ENCODE measurements around the gene DLG1. TPM values are rescaled to one million over a fixed set of nuclear protein-coding genes. Genes with fewer than 3 reads are reported as not detected.

DLG1 gene
- total and polyA plus RNA-seq, 12 donors: 14.1 to 74.6 (median 58.4) TPM

GRCh38 chr3:197189623-197190022 is 108.8 kb downstream of the DLG1 start:
- Histone ChIP-seq H3K36me3 (replicated peaks in 1 of 2) (no peaks in the 10 kb centered on the region), H3K4me1 (replicated peaks in 1 of 2) (peaks cover 0 to 9% of the 10 kb centered on the region in 2 donors), H3K27me3 (no peaks in the 10 kb centered on the region), H3K9me3 (replicated peaks in 1 of 3) (no peaks in the 10 kb centered on the region), H3K4me3 (no peak overlapping the region), H3K27ac (no peak overlapping the region)
- 55 to 70% (median 57%) methylated on average over 3 of the region's 3 CpGs for WGBS, 4 donors
- TF ChIP-seq CTCF (IDR thresholded peaks at IDR 0.05) (no peak), POLR2A (IDR thresholded peaks at IDR 0.05) (no peak)
- intact Hi-C loops (cut with DNase I): loop anchor here (10.0 kb wide), 1 partner anchor 185 kb away; no protein-coding TSS in a partner anchor
- no peak for DNase-seq

DNA sequence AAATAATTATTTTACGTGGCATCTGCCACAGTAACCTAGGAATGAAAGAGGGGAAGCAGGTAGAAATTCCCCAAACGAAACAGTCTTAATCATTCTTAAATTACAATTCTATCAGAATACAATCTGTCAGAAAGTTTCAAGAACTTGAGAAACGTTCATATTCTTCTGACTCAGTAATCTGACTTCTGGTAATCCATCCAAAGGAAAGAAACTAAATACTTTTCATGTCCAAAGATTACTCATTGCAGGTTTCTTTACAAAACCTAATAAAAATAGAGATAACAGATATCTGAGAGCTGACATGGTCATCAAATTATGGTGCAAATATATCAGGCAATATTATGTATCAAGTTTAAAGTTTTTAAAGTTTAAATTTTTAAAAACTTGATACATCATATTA is 109.4 kb downstream of the DLG1 start:
- H3K27ac ChIP-seq: no peak overlapping the region
- H3K4me3 ChIP-seq: no peak overlapping the region
- H3K36me3 ChIP-seq (replicated peaks in 1 of 2): no peaks in the 10 kb centered on the region
- DNase-seq: no peak
- intact Hi-C loops (cut with DNase I): loop anchor here (10.0 kb wide), 1 partner anchor 184 kb away; no protein-coding TSS in a partner anchor
- peaks cover 0 to 9% of the 10 kb centered on the region in 2 donors for H3K4me1 ChIP-seq (replicated peaks in 1 of 2)
- H3K9me3 ChIP-seq (replicated peaks in 1 of 3): no peaks in the 10 kb centered on the region
- no peaks in the 10 kb centered on the region for H3K27me3 ChIP-seq
- TF ChIP-seq POLR2A (IDR thresholded peaks at IDR 0.05) (no peak), CTCF (IDR thresholded peaks at IDR 0.05) (no peak)
- WGBS, 4 donors: 63 to 71% (median 69%) methylated on average over 3 of the region's 3 CpGs

GRCh38 chr3:197186887-197187588 is 111.4 kb downstream of the DLG1 start:
- intact Hi-C loops (cut with DNase I): loop anchor here (10.0 kb wide), 1 partner anchor 182 kb away; no protein-coding TSS in a partner anchor

GRCh38 chr3:197183582-197183981 is 114.8 kb downstream of the DLG1 start:
- Histone ChIP-seq H3K27ac (no peak overlapping the region), H3K9me3 (replicated peaks in 1 of 3) (no peaks in the 10 kb centered on the region), H3K27me3 (no peaks in the 10 kb centered on the region), H3K4me3 (no peak overlapping the region), H3K4me1 (replicated peaks in 1 of 2) (no peaks in the 10 kb centered on the region), H3K36me3 (replicated peaks in 1 of 2) (no peaks in the 10 kb centered on the region)
- peak in 1 of 7 donors; percentile 63 for DNase-seq
- WGBS, 4 donors: 78 to 88% (median 83%) methylated on average over 9 of the region's 9 CpGs
- TF ChIP-seq CTCF (IDR thresholded peaks at IDR 0.05) (no peak), POLR2A (IDR thresholded peaks at IDR 0.05) (no peak)
- intact Hi-C loops (cut with DNase I): loop anchor here (10.0 kb wide), 1 partner anchor 179 kb away; no protein-coding TSS in a partner anchor

More at GRCh38 chr3:197186887-197187588, 111.4 kb downstream of the DLG1 start:
- WGBS, 4 donors: 47 to 57% (median 52%) methylated on average over 1 of the region's 1 CpG
- DNase-seq: peak in 2 of 7 donors; percentile 13 to 27
- Histone ChIP-seq H3K9me3 (replicated peaks in 1 of 3) (no peaks in the 10 kb centered on the region), H3K27ac (no peak overlapping the region), H3K27me3 (no peaks in the 10 kb centered on the region), H3K36me3 (replicated peaks in 1 of 2) (no peaks in the 10 kb centered on the region), H3K4me3 (no peak overlapping the region), H3K4me1 (replicated peaks in 1 of 2) (peaks cover 0 to 9% of the 10 kb centered on the region in 2 donors)
- TF ChIP-seq CTCF (IDR thresholded peaks at IDR 0.05): peak; percentile 68 to 81 (median 76)
- no peak for TF ChIP-seq POLR2A (IDR thresholded peaks at IDR 0.05)

Measured in adrenal gland (tissue), 12 donors.